Limb (tissue), 2 donors: ENCODE measurements around the gene CHGA.

Experiments used
- DNase-seq, 2 donors: peaks; one replicate each; pipeline ENCODE4 v3.0.0-alpha.2; 2016; ENCODE audit errors: extremely low spot score in 2 of 2

Gene CHGA, protein sequence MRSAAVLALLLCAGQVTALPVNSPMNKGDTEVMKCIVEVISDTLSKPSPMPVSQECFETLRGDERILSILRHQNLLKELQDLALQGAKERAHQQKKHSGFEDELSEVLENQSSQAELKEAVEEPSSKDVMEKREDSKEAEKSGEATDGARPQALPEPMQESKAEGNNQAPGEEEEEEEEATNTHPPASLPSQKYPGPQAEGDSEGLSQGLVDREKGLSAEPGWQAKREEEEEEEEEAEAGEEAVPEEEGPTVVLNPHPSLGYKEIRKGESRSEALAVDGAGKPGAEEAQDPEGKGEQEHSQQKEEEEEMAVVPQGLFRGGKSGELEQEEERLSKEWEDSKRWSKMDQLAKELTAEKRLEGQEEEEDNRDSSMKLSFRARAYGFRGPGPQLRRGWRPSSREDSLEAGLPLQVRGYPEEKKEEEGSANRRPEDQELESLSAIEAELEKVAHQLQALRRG

DNA sequence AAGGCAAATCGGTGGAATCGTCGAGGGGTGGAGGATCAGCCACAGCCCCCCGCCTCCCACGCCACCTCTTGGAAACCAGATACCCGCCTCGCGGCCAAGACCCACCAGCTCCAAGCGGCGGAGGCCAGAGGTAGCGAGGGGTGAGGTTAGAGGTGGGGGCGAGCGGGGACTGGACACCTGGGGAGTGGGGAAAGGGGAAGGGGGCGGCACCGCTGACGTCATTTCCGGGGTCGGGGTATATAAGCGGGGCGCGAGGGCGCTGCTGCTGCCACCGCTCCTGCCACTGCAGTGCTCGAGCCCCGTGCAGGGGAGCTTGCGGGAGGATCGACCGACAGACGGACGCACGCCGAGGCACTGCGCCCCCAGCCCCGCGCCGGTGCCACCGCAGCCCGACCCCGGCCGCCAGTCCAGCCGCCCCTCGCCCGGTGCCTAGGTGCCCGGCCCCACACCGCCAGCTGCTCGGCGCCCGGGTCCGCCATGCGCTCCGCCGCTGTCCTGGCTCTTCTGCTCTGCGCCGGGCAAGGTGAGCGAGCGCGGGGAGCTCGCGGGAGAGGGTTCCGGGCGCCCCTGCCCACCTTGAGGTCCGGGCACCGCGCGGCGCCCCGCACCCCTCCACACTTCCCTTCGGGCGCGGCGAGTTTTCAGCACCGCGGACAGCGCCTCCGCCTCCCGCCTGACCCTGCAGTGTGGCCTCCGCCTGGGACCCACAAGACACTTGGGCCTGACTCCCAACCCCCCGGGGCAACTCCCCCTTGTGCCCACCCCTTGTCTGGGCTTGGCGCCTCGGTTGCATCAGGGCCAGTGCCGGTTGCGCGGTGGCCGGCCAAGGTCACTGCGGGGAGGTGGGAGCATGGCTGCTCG lies at the start of gene CHGA:
Gene CHGA, plus strand, starts transcription at position 268 of the 861 bp plus-strand sequence. Its CDS starts 210 bp downstream, at position 478.
- peak; percentile 11 to 85 for DNase-seq

DNA sequence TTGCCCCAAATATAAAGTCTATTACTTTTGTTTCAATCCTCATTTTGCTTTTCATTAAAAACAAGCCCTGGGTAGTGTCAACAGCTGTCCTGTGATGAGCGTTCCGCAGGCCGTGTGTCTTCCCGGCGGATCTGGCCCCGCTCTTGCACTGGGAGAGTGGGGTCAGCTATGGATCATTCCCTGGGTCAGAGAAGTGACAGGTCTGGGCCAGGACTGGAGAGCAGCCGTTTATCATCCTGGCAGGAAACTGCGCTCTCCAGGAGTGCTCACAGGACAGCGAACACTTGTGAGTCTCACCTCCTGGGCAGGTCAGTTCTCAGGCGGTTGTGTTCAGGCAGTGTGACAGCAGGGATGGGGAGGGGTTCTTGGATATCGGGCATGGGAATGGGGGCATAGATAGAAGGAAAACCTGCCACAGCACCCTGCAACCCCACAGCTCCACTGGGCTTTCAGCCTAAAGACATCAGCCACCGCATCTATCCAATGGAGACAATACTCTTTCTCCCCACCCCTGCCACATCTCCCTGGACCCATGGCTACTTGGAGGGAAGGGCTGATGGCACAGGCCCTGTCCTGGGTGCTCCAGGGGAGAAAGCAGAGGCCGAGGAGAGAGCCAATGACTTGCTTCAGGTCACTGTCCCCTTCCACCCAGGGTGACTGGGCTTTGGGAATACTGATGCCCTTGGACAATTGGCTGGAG lies 47.8 kb upstream of the CHGA start:
- no peak for DNase-seq

DNA sequence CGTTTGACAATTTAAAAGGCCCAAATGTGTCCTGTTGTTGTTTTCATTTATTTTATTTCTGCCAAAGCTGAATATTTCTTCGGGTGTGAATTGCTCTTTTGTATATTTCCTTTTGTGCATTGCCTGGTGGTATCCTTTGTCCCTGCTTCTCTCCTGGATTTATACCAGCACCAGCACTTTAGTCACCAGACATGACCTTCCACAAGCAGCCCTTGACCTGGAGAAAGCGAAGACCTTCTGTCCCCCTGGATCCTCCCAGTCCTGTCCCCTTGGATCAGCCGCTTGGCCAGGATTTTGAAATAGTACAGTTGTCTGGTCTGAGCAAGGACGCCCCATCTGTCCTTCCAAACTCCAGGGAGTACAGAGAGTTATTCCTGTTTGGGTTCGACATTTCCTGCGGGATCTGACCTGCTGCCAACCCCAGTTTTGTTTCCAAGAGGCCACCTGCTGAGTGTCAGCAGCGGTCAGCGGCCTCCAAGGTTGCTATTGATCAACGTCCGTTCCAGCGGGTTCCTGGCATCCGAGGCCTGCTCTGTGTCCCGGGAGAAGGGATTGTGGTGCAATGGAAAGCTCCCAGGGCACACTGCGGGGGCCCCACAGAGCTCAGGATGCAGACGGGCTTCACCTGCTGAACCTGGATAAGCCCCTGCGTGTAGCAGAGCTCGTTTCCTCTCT lies 45.1 kb upstream of the CHGA start:
- DNase-seq = no peak

DNA sequence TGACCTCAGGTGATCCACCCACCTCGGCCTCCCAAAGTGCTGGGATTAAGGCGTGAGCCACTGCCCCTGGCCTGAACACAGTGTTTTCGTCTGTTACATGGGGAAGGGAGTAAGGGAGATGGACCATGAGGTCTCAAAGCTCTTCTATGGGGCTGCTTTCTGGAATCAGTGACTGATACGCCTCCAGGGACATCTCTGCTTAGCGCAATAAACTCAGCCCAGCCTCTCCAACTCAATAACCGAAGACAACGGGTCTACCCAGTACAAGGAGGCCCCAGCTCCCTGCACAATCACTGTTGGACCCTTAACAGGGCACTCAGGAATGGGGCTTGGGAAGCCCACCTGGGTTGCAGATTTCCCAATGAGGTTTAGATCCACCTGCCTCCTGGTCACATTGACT lies 42.6 kb upstream of the CHGA start:
- DNase-seq = no peak

DNA sequence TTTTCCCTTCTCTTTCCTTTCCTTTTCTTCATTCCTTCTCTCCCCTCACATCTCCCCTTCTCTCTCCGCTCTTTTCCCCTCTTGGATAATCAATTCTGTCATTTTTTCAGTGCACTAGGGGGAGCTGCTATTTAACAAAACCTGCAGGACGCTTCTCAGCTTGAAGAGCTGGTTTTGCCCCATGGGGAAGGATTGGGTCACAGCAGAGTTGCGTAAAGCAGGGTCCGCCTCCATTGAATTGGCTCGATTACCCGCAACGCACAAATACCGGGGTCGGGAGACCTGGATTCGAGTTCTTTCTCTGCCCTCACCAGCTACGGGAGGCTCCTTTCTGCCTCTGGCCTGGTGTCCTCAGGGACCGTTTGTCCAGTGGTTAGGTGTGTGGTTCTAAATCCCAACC lies 42.1 kb upstream of the CHGA start:
- no peak for DNase-seq

DNA sequence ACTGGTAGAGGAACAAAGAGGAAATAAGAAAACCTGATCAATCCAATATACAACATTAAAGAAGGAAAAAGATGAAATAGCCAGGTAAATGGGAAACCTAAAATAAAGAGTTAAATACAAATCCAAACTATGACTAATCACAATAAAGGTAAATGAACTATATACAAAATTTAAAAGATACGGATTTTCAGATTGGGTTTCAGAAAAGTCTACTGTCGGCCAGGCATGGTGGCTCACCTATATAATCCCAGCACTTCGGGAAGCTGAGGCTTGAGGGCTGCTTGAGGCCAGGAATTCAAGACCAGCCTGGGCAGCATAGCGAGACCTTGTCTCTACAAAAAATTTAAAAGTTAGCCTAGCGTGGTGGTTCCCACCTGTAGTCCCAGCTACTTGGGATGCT lies 39.9 kb upstream of the CHGA start:
- DNase-seq = no peak

DNA sequence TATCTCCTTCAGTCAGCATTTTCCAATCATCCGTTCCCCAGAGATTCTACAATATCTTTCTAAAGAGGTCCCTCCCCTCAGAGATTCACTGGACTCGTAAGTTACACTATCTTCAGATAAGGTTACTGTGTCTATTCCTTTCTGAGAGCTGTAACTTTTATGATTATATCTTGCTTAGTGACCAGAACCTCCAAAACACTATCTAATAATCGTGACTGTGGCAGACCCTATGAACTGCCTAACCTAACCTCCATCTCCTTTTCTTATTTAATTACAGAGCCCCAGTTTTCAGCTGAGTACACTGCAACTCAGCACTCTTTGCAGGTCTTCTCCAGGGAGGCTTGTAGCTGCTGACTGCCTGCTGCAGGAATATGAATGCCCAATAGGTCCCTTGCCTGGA lies 38.5 kb upstream of the CHGA start:
- no peak for DNase-seq

DNA sequence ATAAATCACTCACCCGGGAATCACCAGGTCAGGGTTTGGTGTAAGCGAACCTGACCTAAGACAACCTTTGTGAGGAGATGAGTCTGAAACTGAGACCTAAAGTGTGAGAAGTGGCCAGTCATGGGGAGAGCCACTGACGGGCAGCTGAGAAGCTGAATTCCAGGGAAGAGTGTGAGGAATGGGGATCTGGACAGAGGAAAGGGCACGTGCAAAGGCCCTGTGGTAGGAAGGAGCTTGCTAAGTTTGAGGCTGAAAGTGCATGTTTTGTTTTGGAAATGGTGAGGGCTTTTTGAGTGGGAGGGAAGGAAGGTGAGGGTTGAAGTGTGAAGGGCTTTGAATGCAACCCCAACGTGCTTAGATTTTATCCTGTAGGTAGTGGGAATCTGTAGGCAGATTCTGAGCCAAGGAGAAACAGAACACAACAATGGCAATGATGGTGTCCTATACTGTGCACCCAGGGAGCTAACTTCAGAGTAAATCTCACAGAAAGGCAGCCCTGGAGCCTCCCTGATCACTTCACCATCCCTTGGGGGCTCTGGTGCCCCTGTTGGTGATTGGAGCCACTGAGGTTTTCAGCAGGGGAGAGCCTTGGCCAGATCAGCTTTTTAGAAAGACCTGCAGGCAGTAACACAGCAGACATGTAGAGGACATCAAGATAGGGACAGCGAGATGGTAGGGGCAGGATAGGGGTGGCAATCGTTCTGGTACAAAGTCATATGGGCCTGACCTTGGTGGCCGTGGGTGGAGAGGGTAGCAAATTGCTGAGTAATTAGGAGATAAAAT lies 37.5 kb upstream of the CHGA start:
- DNase-seq = no peak

DNA sequence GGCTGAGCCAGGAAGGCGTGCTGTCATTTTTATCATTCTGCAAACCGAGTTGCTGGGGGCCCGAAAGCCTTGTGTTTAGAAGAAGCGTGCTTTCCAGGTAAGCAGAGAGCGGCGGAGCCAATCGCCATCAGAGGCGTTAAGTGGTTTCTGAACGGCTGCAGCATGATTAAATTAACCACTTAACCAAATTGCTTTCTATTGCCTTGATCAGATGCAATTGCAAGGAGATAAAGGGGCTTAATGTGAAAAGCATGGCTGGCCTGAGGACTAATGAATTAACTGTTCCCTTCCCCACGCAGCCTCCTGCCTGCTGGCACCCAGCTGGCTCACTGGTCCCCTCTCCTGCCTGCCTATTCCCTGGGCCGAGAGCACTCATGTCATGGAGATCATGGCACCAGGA lies 36.6 kb upstream of the CHGA start:
- DNase-seq = no peak

DNA sequence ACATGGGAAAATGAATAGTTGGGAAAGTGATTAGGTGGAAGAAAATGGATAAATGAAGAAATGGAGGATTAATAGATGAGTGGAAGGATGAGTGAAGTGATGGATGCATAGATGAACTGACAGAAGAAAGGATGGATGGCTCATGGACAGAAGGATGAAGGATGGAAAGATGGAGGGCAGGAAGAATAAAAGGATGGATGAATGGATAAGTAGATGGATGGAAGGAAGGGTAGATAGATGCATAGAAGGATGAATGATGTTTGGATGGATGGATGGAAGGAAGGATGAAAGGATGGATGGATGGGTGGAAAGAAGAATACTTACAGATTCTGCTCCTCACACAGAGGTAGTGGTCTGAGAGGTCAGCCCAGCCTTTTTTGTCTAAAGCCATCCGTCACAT lies 35.8 kb upstream of the CHGA start:
- no peak for DNase-seq

DNA sequence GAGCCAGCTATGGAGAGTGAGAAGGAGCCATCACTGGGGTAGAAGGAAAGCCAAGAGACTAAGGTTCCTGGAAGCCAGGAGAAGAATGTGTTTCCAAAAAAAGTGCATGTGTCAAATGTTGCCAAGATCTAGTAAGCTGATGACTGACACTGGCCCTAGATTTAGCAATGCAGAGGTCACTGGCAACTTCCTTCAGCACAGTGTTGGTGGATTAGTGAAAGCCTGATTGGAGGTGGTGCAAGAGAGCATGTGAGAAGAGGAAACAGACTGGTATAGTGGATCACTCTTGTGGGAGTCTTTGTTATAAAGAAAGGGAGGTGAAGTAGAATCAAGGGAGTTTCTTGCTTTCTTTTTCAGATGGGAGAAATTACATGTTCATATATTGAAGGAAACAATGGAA lies 34.1 kb upstream of the CHGA start:
- no peak for DNase-seq

DNA sequence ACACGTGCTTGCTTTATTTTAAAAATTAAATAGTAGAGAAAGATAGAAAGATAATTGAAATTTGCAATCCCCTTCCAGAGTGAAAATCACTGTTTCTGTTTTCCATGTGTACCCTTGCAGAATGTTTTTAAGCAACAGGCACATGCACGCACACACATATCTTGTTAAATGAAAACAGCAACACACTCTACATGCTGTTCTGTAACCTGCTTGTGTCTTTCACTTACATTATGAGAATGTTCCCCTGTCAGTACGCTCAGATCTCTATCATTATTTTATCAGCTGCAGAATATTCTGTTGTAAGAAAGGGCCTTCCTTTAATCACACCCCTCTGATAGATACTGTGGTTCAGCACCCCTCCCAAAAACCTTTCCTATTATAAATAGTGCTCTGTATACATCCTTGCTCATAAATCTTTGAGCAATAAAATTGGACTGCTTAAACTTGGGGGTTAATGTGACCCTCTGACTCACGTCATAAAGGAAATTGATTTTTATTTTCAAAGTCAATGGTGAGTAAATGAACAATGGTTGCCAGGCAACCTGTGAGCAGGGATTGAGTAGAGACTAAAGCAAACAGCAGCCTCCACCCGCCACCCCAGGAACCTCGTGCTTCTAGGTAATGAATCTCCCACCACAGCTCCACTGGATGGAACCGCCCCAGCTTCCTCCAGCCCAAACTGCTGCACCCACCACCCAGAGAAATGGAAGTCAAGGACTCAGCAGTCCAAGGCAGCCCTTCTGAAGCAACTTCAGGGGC lies 31.9 kb upstream of the CHGA start:
- no peak for DNase-seq

DNA sequence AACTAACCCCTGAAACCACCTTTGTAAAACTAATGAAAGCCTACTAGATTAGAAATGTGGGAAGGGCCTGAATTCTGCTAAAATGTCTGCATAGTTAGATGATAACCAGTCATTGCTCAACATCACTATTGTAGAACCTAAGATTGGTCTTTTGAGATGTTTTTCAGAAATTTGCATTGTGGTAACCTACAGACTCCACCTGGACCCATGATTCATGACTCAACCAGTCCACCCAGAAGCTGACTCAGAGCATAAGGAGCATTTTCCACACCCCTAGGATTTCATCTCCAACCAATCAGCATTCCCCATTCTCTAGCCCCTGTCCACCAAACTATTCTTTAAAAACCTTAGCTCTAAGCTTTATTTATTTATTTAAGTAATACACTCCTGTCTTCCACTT lies 30.4 kb upstream of the CHGA start:
- DNase-seq = no peak

DNA sequence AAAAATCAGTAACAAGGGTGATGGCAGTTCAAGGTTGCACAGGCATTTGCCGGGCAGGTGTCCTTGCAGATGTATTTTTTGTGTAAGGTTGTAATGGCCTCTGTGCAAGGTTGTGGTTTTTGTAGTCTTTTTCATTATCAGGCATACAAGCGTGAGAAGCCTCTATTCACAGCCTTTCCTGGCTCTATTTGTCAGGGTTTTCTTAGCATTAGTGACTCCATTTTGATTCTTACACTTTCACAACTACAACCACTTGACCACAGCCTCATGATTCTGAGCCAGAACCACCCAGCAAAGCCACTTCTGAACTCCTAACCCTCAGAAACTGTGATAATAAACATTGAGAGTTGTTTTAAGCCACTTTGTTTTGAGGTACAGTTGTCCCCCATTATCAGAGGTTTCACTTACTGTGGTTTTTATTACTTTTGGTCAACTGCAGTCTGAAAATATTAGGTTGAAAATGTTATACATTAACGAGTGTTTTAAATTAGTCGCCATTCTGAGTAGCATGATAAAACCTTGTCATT lies 27.5 kb upstream of the CHGA start:
- DNase-seq = no peak

DNA sequence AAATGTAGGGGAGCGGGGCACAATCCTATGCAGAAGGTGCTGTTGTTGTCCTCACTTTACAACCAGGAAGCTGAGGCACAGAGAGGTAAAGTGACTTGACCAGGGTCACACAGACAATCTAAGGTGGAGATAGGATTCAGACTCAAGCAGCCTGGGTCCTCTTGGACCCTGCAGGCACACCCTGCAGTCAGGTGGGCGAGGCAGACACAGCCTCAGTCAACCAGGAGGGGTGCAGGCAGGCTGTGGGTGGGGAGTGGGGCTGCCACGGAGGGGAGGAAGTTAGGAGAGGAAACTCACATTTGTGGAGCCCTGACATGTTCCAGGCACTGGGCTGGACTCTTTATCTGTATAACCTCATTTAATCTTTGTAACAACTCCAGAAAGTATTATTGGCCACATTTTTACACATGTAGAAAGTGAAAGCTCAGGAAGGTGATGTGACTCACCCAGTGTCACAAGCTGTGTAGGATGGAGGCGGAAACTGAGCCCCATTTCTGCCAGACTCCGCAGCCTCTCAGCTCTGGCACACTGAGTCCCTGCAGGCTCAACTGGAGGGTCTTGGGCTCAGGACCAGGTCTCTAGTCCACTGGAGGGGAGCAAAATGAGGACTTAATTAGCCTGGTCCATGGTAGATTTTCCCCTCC lies 24.9 kb upstream of the CHGA start:
- DNase-seq = no peak

DNA sequence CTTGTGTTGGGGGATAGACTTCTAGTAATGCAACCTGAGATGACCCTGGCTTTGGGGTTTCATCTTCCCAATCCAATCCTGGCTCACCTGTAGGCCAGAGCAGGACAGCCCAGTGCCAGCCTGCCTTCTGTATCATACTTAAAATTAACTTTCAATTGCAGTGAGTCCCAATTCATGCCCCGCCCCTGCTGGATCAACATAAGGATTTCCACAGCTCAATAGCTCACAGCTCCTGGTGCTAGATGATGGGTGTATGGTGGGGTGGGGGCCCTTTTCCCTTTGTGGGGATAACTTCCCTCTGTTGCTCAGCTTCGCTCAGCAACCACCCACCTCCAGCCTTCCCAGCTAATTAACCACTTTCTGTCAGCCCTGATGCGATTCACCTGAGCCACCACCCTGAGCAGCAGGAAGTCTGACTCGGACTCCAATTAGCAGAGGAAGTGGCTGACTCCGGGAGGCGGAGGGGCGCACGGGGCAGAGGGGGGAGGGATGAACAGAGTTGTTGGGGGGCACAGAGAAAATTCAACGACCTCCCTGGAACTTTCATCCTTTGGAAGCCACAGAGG lies 24.3 kb upstream of the CHGA start:
- no peak for DNase-seq

DNA sequence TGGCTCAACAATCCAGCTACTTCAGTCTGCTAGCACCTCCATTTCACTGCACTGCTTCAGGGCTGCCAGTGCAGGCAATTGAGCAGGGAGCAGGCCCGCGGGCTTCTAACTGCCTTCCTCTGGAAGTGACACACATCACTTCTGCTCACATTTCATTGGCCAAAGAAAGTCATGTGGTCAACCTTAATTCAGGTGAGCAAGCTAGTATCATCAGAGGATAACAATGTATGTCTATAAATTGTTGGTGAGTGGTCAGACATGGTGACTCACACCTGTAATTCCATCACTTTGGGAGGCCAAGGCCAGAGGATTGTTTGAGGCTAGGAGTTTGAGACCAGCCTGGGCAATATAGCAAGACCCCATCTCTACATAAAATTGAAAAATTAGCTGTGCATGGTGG lies 22.3 kb upstream of the CHGA start:
- no peak for DNase-seq

DNA sequence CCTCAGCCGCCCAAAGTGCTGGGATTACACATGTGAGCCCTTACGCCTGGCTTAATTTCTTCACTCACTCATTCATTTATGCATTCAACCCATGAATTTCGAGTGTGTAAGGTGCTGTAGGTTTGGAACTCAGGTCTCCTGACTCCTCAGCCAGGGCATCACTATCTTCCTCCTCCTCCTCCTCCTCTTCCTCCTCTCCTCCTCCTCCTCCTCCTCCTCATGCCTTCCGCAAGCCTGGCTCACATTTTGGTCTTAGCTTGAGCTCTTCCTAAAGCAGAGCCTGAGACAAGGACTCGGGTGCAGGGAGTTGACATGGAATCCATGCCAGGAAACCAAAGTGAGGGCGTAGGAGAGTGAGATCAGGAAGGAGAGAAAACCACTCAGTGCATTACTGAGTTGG lies 20.8 kb upstream of the CHGA start:
- DNase-seq = no peak

DNA sequence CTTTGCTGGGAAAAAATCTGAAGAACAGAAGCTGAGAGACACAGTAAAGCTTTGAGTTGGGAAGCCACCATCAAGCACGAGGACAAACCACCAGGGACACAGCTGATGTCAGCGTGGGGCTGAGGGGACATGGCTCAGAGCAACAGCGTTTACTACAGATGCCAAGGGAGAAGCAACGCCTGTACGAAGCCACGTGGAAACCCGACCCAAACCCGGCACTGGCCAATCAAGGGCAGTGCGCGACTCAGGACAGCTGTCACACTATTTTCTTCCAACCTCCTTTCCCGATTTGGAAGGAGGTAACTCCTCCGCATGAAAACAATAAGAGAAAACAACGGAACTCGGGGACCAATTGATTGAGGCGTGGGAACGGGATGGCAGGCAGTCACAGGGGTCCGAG lies 20.2 kb upstream of the CHGA start:
- DNase-seq = no peak
